GM18502 (cell line): Measurements from ENCODE around the gene ST14.
A peak's percentile ranks its signal among the peaks of the same experiment; 100 is the strongest.

Experiments
- ATAC-seq: cut with Tn5 transposase; IDR thresholded peaks from one replicate; pipeline ENCODE4 v1.9.1; 2021; ENCODE audit warnings: mild to moderate bottlenecking; ENCODE audit not compliant: unreplicated experiment, poor library complexity

The ST14 gene

DNA sequence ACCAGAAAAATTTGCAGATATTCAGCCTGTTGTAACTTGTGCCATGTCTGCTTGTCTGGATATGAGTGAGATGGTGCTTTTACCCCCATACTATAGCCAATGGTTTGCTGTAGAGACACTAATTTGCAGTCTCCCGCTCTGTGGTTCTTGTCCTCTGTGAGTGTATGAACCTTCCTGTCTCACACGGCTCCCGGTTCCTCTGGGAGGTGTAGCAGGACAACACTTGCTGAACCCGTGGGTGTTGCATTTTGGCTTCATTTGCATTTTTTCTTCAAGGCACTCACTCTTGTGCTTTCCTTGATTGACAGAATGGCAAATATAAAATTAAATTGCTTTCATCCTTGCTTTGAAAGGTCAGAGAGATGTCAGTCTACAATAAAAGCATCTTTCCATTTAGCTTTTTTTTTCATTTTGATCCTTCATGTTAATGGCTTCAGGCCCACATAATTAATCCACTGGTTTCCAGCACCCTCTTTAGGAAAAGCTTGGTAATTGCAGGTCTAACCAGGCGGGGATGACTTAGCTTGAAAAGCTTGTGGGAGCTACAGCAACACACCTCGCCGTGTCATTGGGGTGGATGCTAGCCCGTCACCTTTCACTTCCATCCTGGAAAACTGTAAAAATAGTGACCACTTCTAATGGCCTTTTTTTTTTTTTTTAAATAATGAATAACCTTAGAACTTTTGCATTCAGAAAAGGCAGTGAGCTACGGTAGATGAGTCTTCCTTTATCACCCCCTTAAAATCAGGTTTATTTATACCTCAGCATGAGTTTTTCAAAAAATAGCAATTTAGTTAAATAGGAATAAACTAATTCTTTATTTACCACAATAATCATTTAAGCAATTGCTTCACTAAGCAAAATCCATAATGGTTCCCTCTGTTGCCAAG is 27.4 kb upstream of the ST14 start:
- ATAC-seq: peak; percentile 75

DNA sequence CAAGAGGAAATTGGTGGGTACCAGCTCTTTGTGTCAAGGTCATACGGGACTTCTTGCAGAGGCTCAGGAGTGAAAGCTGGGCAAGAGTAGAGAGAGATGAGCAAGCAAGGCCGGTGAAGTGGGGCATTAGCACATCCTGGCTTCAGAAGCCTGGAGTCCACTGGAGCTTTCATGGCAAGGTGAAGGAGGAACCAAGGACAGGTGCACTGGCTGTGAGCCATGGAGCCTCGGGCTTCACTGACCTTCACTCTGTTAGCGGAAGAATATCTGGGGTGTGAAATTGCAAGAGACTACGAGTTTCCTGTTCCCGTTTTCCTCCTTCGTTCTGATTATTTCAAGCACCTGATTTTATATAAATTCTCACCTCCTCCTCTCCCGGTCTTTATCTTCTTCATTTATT is 25.9 kb upstream of the ST14 start:
- ATAC-seq: no peak

DNA sequence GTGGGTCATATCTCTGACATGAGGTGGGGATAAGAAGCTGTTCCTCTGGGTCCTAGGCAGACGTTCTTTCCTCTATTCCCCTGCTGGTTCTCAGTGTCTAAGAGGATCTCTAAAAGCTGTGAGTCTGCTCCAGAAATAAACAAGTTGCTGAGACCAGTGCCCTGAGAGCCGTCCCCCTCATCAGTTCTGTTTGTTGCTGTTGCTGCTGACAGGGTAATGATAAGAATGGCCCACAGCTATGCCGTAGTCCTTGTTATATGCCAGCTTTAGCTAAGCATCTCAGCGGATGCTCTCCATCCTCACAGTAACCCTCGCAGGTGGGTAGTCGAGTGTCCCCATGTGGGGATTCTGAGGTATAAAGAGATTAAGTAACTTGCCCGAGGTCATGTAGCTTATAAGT is 23.5 kb upstream of the ST14 start:
- ATAC-seq: no peak

DNA sequence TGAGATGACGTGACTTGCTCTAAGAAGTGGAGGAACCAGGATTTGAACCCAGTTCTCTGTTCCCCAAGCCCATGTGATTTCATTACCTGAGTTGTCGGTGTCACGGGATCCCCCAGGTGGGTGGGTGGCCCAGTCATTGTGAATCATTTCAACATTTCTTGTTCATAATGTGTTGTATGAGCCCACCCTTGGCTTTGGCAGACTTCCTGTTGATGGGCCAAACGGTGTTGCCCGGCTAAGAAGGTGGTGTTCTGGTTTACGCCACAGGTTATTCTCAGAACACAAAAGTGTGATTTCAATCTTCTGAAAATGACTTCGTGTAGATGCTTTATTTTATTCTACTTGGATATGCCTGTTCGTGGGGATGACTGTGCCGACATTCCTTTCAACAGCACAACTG is 21.6 kb upstream of the ST14 start:
- ATAC-seq: no peak

DNA sequence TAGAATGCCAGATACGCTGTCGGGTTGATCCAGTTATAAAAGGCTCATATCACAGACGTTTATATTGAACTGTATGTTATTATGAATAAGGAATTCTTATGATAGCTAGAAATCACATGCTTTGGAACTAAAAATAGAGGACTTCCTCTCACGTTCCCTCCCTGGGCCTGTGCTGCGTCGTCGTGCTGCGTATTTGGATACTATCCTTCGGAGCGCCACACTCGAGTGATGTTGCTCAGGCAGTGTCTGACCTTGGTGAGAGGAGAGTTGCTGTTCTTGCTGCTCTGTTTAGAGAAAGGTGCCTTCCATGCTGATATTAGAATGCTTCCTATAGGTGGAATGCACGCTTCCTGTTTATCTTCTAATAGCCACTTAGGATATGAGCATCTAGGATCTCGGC is 20.2 kb upstream of the ST14 start:
- no peak for ATAC-seq

DNA sequence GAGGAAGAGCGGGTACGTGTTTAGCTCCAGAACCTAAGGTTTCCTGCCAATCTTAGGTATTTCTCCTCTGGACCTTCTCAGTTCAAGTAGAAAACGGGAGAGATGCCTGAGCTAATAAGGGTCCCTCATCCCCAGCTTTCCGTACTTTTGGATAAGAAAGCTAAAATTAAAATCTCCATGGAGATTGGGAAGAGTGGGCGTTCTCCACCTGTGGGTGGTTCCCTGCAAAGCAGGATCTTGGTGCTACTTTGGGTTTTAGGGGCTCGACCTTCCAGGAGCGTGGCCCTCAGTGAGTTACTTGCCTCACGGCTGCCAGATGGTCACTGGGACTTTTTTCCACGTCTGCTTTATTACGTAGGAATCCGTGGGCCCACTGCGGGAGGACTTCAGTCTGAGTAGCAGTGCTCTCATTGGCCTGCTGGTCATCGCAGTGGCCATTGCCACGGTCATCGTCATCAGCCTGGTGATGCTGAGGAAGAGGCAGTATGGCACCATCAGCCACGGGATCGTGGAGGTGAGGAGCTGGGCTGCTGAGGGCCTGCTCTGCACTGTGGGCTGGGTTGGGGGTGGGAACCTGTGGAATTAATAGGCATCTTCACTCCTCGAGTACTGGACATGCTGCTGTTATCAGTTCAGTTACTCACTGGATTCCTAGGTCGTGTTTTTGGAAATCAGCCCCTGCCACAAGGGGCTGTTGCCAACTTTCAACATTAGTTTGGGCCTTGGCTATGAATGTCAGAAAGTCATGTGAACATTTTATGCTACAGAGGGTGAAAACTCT is 17.8 kb upstream of the ST14 start:
- no peak for ATAC-seq

DNA sequence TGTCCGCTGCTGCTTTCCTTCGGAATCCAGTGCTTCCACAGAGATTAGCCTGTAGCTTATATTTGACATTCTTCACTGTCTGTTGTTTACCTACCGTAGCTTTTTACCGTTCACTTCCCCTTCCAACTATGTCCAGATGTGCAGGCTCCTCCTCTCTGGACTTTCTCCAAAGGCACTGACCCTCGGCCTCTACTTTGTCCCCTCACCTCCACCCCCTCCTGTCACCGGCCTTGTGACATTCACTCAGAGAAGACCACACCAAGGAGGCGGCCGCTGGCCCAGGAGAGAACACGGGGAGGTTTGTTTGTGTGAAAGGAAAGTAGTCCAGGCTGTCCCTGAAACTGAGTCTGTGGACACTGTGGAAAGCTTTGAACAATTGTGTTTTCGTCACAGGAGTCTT is 15.4 kb upstream of the ST14 start:
- no peak for ATAC-seq

DNA sequence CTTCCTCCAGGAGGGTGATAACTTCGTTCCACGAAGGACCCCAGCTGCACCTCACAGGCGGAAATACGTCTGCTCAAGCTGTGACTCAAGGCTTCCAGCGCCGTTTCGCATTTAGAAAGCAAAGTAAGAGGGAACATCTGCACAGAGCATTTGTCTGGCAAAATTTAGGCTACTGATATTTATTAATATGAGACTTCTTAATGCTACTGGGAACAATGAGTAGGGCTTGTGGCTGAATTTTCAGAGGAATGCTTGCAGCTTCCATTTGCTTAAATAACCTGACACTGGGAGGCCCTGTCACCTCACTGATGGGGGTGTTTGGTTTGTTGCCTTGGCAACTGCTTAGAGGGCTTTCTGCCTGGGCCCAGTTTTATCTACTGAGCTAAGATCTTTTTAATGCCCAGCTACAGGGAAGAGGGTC is 14.7 kb upstream of the ST14 start:
- no peak for ATAC-seq

DNA sequence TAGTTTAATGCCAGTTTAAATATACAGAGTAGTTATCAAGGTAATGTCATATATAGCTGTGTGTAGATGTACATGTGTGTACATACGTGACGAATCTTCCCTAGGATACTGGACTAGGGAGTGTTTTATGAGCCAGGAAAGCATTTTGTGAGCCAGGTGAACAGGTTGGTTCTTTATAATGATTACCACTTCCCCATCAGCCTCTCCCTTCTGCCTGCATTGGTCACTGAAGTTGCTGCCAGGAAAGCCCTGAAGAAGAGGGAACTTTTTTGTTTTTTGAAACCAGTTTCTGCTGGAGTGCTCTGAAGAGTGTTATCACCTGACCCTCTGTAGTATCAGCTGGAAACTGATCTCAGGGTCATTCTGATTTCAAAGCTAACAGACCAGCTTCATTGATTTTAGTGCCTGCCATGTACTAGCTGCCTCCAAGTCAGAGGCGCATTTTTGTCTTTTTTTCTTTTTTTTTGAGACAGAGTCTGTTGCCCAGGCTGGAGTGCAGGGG is 14.2 kb upstream of the ST14 start:
- ATAC-seq: no peak

DNA sequence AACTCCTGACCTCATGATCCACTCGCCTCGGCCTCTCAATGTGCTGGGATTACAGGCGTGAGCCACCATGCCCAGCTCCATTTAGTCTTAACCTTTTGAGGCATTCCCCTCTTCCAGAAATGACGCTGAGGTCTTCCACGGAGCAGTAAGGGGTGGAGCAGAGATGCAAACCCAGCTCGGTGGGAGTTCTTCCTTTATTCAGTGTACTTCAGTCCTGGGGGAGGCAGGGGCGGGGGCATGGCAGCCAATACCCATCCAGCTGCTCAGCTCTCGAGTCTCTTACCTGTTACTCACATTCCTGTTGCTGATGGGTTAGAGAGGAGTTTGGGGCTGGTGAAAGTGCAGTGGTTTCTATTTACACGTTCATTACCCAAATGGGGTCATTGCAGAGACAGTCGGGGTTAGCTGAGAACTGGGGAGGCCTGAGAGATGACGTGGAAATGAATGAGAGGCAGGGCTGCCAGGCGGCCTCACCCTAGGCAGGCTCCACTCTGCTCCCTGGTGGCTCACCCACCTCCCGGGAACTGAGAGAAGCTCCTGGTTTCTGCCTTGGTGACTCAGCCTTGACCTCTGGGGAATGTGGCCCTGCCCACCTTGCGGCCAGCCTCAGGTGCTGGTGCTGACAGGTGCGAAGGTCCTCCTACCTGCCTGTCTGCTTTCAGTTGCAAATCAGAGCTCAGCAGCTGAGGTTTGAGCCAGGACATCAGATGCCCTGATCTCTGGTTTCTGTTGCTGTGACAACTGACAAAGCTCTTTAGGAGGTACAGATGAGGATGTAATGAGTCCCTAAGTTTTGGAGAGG is 13.4 kb upstream of the ST14 start:
- no peak for ATAC-seq

DNA sequence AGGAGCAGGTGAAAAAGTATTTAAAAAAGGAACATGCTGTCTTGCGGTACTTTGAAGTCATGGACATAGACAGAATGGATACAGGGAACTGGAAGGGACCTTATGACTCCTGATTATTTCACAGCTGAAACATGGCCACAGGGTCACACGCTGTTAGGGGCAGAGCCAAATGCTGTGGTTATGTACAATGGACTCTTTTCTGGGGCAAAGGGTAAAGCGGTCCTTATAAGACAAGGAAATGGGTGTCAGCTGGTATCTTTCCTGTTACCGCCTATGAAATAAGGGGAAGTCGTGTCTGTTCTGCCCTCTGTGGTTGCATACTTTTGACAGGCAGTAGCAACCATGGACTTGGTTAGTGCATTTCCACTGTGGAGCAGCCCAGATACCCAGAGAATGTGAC is 12.8 kb upstream of the ST14 start:
- no peak for ATAC-seq

DNA sequence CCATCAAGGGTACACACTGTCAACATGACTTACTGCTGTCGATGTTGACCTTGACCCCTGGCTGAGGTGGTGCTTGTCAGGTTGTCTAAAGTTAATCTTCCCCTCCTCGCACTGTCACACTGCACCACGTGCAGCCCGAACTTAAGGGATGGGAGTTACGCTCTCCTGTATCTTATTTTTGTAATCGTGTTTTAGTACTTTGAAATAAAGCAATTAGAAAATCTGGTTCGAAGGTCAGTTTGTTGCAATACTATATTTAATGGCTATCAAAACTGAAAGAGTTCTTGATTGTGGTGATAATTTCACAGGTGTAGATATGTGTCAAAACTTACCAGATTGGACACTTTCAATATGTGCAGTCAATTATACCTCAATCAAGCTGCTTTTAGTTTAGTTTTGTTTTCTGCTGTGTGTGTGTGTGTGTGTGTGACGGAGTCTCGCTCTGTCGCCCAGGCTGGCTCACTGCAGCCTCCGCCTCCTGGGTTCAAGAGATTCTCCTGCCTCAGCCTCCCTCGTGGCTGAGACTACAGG is 10.7 kb upstream of the ST14 start:
- no peak for ATAC-seq

DNA sequence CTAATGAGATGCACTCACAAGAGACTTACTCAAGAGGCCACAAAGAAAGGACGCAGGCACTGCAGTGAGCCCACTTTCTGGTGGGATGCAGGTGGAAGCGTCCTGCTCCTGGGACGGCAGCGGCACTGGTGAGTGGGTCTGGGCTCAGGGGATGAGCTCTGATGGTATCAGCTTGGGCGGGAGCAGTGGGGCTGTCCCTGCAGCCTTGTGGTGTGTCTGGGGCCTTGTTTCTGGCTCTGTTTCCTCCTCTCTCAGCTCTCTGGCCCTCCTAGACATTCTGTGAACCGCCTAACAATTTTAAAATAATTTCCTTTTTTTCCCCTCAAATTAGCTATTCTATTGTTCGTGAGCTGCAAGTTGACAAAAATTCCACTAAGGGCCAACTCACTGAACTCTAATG is 8.8 kb upstream of the ST14 start:
- ATAC-seq: peak; percentile 51

DNA sequence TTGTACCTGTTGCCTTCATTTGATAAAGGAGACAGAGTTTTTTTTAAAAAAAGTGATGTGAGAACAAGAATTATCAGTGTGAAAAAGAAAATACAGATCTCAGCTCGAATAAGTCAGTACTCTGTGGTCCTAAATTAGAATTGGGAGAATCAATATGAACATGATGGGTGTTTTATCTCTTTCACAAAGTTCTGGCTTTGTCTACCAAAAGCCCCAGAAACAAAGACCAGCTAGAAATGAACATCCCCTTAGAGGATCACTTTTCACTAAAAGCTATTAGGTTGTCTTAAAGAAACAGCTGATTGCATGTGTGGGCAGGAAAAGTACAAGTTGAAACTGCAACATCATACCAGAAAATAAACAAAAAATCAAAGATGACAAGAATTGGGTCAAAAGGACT is 8.4 kb upstream of the ST14 start:
- peak; percentile 36 for ATAC-seq

DNA sequence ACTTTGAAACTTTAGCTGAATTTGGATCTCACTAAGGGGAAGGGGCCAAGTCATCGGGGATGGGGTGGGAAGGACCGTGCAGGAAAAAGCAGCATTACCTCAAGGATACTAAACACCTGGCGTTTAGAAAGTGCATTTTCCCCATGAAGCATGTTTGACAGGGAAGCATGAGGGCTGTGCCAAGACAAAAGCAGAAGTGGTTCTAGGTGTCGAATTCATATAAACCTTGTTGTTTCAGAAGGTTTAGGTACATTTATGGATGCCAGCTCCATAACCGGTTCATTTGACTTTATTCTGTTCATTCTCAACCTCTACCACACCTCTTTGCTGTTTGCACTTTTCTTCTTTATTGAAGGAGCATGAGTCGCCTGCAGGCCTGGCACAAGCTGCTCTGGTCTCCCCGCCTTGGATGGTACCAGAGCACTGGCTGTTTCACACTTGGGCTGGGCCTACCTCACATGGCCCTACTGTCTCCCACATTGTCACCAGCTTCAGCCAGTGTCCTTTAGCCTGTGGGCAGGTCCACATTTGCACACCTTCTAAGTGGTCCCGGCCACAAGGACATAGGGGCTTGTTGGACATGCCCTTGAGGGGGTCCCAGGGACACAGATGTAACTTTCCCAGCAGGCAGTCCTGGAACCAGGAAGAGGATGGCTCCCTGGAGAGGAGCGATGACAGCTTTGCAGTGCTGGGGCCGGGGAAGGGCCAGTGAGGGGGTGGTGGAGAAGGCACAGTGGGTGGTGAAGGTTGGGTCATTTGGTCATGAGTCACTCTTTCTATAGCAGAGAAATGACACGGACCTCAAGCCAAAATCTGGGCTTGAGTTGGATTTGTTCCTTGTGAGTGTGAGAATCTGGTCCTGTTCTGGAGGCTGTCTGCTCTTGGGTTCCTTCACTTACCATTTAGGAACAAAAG is 3.2 kb upstream of the ST14 start:
- ATAC-seq: no peak

DNA sequence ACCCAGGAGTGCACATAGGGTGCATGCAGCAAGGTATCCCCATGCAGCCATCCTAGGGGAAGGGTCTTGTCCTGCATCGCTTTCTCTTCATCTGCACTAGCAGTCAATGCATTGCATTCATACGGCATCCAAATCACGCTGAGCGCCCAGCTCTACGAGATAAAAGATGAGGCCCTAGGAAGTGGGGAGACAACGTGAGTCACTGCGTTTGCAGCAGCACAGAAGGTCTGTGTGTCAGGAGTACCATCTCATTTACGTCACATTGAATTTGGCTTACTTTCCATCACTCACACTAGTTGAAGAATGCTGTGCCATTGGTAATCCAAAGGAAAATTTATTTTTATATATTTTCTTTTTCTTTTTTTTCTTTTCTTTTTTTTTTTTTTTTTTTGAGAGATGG is 2.5 kb upstream of the ST14 start:
- no peak for ATAC-seq

DNA sequence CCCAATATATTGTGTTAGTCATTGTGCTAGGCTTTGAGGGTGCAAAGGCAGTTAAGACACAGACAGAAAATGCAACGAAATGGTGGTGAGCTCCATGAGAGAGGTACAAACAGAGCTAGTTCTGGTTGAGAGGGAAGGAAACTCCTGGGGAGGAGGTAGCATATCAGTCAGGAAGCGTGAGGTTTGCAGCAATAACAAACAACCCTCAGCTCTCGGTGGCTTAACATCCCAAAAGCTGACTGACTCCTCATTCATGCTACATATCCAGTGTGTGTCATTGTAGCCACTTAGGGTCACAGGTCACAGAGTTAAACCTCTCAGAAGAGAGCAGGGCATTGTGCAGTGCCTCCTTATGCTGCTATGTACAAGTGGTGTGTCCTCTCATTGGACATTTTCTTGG is 1.7 kb upstream of the ST14 start:
- no peak for ATAC-seq

DNA sequence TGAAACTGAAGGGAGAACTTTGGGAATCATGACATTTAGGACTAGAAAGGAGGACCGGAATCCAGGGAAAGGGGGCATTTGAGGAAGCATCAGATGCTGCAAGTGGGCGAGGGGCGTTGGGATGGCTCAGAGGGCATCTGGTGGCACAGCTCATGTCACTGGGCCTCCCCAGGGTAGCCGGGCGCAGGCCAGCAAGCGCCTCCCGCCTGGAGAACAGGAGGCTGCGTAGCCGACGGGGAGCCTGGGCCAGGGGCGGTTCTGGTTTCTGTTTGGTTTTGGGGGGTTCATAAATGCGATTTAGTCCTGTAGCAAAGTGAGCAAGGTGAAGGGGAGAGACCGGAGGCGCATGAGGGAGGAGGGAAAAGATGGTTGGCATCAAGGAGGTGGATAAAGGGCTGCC is 443 bp upstream of the ST14 start:
- no peak for ATAC-seq

DNA sequence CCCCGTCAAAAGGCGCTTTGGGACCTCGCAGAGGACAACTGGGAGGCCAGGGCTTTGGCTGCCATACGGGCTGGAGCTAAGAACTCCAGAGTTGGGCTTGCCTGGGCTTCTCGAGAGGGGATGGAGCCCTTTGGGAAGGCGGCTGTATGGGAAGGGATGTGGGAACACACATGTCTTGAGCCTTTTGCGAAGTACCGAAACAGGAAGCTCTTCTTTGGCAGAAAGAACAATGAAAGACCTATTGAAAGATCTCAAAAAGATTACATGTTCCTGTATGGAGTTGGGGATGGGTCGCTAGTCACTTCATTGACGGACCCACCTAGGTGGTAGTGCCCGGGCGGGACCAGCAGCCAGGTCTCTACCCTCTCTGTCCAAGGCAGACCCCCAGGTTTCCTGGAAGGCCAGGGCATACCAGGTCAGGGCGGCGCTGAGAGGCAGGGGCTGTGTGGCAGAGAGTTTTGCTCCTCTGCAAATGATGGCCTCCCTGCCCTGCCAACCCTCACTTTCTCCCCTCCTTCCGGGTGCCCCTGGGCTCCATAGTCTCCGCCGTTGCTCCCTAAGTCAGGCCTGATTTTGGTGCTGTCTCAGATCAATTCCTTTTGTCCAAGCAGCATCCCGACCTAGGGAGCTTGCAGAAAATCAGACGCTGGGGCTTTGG is 1.0 kb downstream of the ST14 start:
- ATAC-seq: no peak
